NCI-H1105 treated with DMSO at 0.1 percent for 48 hours (cell line): ENCODE measurements around the gene MACROD2.

Experiments used
- DNase-seq: peaks from one replicate; lab custom pipeline; 2025; lab: John Stamatoyannopoulos, UW

MACROD2 gene

DNA sequence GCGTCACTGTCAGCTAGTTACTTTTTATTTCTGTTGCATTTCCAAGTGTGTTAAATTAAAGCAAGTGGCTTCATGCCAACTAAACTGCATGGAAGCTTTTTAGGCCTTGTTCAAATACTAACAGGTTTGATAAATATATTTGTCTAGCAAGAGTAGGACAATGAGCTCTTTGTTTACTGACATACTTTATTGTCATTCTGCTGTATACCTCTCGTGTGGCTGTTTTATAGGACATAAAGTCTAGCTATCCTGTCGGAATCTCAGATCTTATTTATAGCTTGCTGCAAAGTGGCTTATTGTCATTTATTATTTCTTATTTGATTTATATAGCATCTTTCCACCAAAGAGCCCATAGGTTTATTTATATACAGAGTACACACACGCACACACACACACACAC is 1866.9 kb downstream of the MACROD2 start:
- DNase-seq = peak; percentile 66

DNA sequence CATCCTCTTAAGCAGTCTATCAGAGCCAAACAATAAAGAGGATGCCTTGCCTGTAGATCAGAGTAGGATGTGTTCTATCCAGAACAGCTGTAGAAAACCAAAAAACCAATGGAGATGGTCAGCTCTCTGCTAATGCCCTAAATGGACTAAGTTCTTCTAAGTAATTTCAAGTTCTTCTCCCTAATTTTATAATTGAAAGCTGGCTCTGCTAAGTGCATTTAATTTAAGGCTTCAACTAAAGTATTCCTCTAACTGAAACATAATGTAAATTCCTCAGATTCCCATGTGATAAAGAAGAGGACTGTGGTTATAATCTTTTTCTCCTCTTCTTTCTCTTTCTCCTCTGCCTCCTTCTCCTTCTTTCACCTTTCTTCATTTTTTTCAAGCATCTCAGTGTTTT is 1868.4 kb downstream of the MACROD2 start:
- no peak for DNase-seq

DNA sequence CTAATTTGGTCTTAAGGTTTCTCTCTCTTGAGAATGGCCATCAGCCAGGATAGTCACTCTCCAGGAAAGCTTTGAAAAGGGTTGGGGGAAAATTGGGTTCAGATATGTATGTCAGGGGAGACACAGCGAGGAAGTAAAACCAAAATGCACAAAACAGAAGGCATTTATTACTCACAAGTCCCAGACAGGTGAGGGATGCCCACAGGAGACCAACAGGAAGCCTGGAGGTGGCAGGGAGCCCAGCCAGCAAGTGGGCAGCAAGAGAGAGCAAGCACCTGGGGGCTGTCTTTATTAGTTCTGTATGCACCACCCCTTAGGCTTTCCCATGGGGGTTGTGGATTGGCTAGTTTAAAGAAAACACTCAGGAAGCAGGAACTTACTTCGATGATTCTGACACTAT is 1870.2 kb downstream of the MACROD2 start:
- no peak for DNase-seq

DNA sequence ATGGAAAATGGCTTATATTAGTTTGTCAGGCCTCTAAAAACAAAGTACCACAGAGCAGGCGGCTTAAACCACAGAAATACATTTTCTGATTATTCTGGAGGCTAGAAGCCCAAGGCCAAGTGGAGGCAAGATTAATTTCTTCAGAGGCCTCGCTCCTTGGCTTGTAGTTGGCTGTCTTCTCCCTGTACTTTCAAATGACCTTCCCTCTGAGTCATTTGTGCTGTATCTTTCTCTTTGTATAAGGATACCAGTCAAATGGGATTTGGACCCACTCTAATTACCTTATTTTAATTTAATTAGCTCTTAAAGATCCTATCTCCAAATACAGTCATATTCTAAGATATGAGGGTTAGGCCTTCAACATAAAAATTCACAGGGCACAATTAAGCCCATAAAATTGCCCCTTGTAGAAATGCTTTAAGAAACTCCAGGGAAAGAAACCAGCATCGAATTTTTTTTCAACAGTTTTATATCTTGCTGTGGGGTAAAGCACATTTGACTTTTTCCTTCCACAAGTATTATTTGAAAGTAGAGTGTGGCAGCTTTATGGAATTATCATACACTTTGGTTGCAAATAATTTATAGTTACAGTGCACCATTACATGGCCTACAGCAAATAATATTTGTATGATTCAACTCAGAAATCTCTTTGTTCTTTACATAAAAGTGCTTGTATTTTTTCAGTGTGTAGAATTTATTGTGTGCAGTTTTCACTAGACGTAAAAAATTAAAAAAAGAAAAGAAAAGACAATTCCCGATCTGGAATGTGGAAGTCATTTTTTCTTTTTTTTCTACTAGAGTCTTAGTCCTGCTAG is 1871.8 kb downstream of the MACROD2 start:
- DNase-seq = no peak

DNA sequence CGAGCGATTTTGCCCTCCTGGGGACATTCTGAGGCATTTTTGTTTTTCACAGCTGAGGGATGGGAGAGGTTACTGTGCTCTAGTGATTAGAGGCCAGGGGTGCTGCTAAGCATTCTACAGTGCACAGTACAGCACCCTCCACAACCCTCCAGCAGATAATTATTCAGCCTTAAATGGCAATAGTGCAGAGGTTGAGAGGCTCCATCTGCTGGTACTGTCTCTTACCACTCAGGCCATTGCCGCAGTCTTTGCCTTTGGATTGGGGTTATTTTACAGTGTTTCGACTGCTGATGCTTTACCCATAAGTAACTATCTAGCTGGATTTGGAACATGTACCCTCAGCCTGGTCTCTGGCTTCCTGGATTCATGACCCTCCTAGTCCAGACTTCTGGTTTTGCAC is 1872.6 kb downstream of the MACROD2 start:
- DNase-seq = no peak

DNA sequence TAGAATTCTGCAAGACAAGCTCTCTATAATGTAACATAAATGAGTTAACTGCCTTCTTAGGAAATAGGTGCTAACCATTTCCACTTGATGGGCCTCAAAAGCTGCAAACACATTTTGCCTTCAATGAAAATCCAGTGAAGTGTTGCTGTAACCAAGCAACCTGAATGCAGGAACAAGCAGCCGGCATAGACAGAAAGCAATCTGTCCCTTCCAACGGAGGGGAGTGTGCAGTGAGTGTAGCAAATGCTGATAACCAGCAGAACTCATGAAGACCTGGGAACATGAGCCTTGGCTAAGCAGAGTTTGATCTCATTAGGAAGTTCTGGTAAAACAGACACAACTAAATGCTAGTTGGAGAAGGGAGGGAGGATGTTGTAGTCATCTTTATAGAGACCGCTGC is 1880.1 kb downstream of the MACROD2 start:
- peak; percentile 47 for DNase-seq

DNA sequence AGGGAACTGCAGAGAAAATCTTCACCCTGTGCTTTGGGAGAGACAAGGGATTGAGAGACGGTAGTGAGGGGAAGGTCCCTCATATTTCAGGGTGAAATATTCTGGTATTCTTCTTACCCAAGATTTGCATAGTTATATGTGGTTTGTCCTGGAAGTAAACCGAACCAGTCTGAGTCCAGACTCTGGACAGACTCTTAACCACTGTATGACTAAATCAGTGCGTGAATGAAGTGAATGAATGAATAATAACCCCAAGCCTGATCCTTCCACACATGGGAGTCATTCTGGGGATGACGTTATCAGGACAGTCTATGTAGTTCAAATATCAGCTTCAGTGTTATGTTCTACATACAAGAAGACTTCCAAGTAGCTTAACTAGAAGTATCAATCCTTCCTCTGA is 1887.2 kb downstream of the MACROD2 start:
- DNase-seq = no peak

DNA sequence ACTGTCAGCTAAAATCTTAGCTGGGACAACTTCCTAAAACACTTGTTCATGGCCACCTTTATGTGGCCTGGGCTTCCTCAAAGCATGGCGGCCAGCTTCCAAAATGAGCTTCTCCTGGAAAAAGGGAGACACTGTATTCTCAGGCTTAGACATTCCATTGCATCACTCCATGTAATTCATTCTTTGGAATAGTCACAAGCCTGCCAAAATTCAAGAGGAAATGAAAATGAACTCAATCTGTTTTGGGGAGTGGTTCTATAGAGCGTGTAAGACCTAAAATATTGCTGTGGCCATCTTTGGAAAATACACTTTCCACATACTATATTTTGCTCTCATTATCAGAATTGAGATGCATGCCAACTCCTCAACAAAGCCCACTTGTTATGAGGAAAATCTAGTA is 1890.9 kb downstream of the MACROD2 start:
- DNase-seq = no peak

DNA sequence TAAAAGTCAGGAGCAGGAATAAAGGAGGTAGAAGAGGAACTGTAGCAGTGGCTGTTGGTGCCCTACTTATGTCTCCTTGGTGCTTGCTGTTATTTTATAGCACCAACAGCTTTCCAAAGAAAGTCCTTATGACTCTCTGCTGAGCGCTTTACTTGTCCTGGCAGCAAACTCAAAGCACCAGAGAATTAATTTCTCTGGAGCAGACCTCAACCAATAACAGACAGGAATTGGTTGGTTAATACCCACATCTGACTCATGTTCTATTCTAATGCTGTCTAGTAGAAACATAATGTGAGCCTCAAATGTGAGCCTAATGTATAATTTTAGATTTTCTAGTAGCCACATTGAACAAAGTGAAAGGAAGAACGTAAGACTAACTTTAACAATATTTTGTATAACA is 1892.1 kb downstream of the MACROD2 start:
- DNase-seq = no peak

DNA sequence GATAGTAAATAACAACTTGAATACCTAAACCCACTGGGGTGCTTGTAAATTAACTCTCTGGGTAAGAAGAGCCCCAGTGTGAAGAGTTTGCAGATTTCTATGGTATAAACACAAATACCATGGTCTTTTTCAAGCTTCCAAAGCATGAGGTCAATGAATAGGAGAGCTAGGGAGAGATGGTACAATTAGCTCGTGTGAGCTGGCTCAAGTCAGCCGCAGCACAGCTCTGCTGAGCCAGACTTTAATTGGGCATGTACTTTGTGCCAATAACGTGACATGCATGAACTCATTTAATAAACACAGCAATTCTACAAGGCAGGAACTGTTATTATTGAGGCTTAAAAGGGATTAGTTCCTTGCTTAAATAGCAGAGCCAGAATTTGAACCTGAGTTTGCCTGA is 1893.7 kb downstream of the MACROD2 start:
- DNase-seq = no peak

DNA sequence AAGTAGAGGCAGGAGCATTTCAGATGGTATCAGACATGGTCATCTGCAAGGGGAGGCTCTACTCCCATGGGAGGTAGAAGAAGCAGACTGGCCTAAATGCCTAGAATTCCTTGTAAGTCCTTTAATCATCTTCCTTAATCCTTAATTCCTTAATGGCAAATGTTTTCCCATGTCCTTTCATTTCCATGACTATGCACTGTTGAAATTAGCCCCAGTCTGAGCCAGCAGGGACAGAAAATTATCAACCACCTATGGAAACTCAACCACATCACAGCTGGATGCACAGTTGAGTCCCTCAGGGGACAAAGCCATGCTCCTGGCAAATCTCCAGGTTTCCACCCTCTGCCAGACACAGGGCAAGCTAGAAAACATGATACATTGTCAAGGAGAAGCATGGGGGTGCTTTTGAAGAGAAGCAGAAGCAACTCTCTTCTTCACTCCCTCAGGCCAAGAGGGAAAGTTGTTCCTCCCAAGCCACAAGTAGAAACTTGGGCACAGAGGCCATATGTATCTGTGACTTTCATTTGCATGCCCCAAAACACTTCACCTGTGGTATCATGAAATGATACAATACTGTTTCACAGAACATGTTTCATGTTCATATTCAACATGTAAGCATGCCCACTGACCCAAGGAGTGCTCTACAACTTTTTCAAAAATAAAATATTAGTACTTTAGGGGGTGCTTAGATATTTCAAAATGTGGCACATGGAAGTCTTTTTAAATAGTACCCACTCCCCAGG is 1894.4 kb downstream of the MACROD2 start:
- DNase-seq = peak; percentile 7

DNA sequence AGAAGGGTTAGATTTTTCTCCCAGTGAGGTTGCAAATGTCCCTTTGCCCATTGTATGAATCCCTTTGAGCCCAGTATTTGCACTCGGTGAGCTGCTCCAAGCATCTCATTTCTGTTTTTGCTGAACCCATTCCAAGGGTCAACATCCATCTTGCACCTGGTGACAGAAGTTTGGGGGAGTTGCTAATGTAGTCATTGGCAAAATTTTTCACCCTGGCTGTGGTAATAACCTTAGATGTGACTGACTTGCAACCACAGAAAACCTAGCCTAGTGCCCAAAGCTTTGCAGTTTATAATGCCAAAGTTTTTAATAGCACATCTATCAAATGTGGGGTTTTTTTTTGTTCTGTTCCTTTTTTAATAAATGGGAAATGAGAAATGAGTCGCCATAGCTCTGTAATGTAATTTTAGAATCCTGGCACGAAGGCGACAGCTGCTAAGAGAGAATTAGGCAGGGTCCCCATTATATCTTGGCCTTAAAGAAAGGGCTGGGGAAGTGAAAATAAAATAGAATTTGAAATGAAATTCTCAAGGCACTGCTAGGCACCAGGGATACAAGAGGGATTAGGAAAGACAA is 1895.2 kb downstream of the MACROD2 start:
- no peak for DNase-seq

DNA sequence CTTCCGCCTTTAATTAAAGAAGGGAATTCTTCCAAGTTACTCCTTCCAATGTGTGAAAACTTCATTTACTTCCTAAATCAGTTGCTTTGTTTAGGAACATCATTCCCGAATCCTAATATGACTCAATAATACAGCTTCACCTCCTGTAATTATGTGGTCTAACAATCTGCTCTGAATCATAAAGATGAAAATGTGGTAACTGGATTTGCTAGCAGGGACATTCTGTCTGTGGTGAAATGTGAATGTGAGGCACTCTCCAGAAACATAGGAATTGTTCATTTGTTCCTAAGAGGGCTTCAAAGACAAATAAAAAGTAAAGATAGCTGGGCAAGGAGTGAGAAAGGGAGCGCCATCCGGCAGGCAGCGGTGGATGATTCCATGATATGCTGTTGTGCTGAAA is 1899.8 kb downstream of the MACROD2 start:
- DNase-seq = no peak

DNA sequence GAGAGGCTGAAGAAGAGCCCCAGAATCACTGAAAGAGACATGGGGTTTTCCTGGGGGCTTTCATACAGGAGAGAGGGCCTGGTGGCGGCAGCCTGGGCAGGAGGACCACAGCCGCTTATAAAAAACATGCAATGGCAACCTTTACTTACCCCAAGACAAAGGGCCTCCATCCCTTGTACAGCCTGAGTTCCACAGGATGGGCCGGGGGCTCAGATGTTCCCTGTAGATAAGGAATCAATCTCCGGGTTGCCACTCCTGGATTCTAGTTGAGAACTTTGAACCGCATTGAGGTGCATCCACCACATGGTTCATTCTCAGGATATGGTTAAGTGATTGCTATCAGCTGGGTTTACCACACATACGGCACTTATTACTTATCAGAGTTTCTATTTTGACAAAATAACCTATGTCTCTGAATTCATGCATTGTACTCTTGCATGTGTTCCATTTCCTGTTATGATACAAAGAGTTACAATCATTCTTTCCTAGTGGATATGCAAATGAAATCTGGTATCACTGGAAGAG is 1900.3 kb downstream of the MACROD2 start:
- no peak for DNase-seq

DNA sequence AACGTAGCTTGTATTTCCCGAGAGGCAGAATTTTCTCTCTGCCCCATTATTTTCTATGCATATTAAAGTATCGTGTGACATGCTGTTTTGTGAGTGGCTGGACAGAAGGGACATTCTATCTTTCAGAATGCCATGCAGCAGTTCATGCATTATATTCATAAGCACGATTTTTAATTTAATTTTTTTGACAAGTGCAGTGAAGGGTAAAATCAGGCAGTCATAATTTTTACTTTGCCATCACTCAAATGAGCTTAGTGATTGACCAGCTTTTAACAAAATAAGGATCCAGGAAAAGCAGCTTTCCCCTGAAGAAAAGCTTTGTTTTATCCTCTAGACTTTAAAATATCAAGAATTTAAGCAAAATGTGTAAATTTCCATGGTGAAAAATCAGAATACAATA is 1904.7 kb downstream of the MACROD2 start:
- DNase-seq = no peak

DNA sequence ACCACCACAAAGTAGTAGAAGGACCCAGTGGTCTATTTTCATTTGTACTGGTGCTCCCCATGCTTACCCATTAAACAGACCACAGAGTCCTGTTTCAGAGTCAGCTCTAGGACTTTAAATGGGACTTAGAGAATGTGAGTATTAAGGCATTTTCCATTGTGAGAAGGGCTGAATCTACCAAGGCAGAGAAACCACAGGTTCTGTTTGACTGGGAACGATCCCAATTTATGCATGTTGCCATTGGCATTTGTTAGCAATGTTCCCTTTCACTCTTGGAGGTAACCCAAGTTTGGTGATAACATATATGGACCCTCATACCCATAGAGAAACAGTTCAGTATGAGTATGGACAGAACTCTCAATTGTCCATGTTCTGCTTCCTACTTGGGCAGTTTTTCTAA is 1905.1 kb downstream of the MACROD2 start:
- DNase-seq = no peak

DNA sequence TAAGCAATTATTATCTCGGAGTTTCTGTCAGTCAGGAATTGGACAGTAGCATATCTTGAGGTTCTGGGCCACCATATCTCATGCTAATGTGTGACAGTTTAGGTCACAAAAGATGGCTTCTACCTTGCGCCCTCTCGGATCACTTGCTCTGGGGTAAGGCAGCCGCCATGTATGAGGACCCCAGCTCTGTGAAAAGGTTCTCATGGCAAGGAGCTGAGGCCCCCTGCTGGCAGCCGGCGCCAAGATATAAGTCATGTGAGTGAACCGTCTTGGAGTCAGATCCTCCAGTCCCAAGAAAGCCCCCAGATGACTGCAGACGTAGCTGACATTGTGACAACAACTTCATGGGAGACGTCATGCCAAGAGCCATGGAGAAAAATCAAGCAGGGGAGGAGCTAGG is 1907.2 kb downstream of the MACROD2 start:
- DNase-seq = no peak

DNA sequence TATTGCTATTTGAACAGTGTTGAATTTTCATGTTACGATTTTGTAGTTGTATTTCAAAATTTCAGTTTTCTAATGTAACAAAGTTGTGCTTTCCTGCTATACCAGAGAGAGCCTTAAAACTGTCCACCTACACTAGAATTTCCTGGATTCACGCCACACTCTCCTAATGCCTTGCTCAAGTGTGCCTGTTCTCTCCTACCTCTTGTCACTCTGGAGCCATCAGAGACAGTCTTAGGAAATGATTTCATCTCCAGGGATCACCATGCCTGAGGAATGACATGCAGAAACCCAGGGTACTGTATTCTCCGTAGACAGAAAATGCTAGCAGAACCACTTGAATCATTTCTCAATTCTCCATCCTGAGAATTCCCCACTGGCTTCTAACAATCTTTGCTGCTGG is 1910.3 kb downstream of the MACROD2 start:
- DNase-seq = no peak

DNA sequence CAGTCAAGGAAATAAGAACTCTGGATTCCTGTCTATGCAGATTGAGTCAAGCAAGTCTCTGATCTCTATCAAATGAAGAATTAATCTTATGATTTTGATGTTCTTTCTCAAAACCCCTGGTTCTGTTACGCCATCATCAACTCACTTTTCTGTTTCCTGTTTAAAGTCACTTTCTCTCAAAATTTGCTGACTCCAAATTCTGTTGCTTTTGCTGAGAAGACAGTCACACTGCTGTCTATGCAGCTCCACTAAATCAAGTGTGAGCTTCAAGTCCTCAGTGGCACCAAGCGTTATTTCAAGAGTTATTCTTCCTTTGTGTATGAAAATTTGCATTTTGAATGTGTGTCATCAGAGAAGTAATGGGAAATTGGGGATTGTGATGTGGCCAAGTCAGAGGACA is 1914.7 kb downstream of the MACROD2 start:
- DNase-seq = no peak

DNA sequence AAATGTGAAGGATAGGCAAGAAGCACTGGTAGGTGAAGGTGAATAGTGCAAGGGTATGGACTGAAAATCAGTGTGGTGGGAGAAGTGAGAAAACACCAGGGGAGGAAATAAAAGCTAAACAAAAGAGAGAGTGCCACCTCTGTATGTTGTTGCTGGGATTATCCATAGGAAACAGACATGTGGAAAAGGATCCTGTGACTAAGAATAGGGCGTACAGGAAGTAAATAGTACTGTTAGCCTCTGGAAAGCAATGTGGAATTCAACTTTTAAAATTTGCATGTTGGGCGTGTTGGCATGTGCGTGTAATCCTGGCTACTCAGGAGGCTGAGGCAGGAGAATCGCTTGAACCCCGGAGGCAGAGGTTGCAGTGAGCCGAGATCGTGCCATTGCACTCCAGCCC is 1916.3 kb downstream of the MACROD2 start:
- DNase-seq = no peak

DNA sequence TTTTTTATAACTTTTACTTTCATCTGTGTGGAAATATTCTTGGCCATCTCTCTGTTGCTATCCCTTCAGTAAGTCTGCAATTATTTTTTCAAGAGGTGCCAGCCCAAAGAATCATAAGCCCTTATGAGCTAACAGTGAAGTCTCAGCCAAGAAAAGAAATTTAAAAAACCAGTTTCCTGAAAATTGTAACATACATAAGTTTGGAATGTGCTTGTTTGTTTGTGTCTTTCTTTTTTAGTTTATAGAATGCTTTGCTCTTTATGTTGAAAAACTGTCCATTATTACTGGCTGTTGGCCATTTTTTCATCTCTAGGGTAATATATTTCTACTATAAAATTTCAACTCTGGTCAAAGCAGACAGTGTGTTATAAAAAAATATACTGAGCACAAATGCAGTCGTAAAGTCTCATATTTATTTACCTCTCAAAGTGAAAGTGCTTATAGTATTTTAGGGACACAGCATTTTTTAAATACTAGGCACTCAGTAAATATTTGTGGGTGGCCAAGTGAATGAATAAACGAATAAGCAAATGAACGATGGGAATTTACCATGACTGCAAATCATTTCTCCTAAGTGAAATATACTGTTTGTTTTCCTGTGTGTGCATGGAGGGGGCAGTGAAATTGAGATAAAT is 1918.2 kb downstream of the MACROD2 start:
- DNase-seq = no peak

DNA sequence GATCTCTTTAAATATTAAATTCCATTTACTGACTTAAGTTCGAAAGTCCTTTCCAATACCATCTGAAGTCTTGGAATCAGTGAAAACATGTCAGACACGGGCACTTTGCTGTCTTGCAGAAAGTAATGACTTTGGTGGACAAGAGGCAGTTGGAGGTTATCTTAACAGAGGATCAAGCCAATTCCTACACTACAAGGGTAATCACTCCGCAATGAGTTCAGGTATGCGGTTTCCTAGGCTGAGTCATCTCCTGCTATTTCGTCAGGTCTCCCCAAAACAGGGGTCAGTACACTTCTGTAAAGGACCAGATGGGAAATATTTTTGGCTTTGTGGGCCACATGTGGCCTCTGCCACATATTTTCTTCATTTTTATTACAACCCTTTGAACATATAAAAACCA is 1921.3 kb downstream of the MACROD2 start:
- DNase-seq = no peak

DNA sequence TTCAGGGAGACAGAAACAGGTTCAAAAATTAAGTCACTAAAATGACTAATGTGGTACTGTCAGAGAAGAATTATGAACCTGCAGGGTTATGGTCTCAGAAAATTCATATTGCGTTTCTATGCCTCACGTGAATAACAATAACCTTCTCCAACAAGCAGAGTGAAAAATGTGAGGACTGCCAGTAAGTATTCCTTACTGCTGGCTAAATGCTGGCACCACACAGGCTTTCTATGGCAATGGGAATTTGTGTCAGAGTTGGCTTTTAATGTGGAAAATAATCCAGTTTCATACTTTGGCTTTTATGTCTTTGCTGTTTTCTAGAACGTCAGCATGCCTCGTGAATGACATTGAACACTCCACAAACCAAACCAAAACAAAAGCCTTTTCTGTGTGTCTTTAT is 1922.0 kb downstream of the MACROD2 start:
- DNase-seq = no peak
